ENCODE data around the gene LTBP2.

Gene LTBP2

GRCh38 chr14:74571441-74571841 lies 40.6 kb downstream of the LTBP2 start:
- no peak for DNase-seq (ENCODE audit: low read depth)

GRCh38 chr14:74570696-74571095 lies 41.3 kb downstream of the LTBP2 start:
- no peak for DNase-seq (ENCODE audit: low read depth)

GRCh38 chr14:74569806-74570591 lies 42.0 kb downstream of the LTBP2 start:
- no peak for DNase-seq (ENCODE audit: low read depth)

GRCh38 chr14:74569387-74569786 lies 42.6 kb downstream of the LTBP2 start:
- no peak for DNase-seq (ENCODE audit: low read depth)

- no peak for DNase-seq (ENCODE audit: low read depth)
These were observed 43.1 kb downstream of the LTBP2 start for GRCh38 chr14:74568911-74569310.

DNA sequence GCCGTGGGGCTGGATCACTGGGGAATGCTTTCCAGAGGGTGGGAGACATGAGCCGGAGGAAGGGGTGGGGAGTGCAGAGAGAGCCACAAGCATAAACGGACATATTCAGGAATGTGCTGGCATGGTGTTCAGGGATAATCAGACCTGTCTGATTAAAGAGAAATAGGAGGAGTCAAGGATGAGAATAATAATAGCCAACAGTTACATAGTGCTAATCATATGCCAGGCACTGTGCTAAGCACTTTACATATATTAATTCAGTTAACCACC lies 43.7 kb downstream of the LTBP2 start:
- DNase-seq (ENCODE audit: low read depth), result no peak

DNA sequence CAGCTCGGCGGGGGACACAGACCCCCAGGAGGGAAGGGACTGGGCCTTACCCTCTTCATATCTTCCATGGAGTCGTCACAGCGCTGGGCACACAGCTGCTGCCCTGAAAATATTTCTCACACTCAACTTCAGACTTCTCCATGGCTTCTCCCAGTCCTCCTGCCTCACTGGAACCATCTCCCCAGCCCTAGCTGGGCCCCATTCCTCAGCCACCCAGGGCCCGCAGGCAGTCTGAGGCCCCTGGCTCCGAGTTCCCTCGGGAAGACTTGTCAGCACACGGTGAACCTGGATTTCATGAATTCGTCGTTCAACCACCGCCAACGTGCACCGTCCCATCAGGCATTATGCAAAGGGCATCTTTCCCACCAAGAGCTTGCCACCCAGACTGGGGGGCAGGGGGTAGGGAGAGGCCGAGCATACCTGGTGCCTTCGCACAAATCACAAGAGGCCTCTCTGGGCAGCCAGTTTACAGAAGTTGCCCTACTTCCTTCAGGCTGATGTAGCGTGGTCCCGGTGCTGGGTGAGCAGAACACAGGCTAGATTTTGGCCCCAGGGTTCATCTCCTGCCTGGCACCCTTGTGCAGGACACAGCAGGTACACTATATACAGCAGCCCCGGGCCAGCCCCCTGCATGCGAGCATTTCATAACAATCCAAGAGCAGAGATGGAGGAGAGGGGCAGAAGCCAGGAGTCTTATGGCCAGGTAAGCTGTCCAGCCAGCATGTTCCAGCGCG lies 44.2 kb downstream of the LTBP2 start:
- DNase-seq (ENCODE audit: low read depth), result no peak

- DNase-seq (ENCODE audit: low read depth), result no peak
These were observed 44.8 kb downstream of the LTBP2 start for GRCh38 chr14:74567219-74567618.

DNA sequence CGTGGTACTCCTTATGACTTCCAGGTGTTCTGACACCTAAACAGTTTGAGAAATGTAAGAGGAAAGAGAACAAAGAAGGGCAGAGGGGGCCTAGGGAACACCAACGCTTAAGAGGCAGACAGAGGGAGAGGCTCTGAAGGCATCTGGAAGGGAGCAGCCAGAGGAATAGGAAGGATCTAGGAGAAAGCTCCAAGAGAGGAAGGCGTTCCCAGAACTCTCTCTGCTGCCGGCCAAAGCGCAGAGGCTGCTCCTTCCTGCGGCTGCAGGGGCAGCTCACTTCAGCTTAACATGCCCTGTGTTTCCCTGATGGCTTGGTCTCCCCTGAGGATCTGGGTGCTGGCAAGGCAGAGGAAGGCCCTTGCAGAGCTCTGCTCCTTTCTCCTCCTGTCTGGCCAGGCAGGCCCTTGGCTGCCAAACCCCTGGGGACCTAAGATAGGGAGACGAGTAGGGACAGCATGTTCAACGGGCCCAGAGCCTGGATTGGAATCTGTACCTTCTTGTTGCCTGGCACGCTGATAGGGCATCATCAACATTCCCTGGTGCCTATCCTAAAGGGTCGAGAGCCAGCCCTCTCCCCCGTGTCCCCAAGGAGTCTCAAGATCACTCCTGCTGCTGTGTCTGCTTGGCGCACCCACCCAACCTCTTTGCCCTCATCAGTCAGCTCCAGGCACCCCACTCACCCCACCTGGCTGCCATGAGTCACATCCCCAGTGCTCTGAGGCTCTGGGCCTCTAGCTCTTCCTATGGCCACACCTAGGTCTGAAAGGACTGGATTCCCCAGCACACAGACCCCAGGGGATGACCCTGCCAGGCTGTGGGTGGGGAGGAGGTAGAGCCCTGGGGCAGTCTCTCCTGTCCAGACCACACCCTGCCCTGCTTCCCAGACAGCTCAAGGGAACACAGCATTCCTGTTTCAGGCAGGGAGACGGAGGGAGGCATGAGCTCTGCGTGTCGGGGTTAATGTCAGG lies 45.6 kb downstream of the LTBP2 start:
- no peak for DNase-seq (ENCODE audit: low read depth)

DNA sequence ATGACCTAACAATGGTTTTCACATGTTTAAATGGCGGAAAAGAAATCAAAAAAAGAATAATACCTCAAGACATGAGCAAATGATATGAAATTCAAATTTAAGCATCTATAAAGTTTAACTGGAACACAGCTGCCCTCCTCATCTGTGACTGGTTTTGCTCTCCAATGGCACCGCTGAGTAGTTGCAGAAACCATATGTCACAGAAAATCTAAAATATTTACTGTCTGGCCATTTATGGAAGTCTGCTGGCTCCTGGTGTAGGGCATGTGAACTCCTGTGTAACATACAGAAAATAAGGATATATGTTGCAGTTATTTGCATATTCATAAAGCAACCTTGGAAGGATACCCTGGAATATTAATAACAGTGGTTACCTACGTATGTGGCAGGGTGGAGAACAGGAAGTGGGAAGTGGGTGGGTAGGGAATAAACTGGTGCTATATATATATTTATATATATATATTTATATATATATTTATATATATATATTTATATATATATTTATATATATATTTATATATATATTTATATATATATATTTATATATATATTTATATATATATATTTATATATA lies 48.4 kb downstream of the LTBP2 start:
- no peak for DNase-seq (ENCODE audit: low read depth)

DNA sequence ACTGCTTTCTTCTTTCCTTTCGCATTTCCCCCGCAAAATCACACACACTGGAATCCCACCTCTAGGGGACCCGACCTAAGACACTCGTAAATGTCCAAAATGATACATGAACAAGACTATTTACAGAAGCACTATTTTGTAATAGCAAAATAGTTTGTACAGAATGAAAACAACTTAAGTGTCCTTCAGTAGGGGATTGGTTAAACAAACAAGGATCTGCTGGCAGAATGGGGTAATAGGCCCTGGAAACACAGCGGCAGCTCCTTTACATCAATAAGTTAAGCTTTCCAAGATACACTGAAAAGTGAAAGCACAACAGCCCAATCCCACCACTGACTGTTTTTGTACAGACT lies 48.8 kb downstream of the LTBP2 start:
- DNase-seq (ENCODE audit: low read depth), result no peak

GRCh38 chr14:74562515-74563232 lies 49.4 kb downstream of the LTBP2 start:
- DNase-seq (ENCODE audit: low read depth), result no peak

GRCh38 chr14:74558655-74559054 lies 53.4 kb downstream of the LTBP2 start:
- no peak for DNase-seq (ENCODE audit: low read depth)

- DNase-seq (ENCODE audit: low read depth), result no peak
These were observed 54.3 kb downstream of the LTBP2 start for GRCh38 chr14:74557691-74558090.

- DNase-seq (ENCODE audit: low read depth), result no peak
These were observed 56.5 kb downstream of the LTBP2 start for GRCh38 chr14:74555476-74556050.

GRCh38 chr14:74554742-74555362 lies 57.2 kb downstream of the LTBP2 start:
- DNase-seq (ENCODE audit: low read depth), result no peak

GRCh38 chr14:74552623-74553022 lies 59.4 kb downstream of the LTBP2 start:
- DNase-seq (ENCODE audit: low read depth), result no peak

DNA sequence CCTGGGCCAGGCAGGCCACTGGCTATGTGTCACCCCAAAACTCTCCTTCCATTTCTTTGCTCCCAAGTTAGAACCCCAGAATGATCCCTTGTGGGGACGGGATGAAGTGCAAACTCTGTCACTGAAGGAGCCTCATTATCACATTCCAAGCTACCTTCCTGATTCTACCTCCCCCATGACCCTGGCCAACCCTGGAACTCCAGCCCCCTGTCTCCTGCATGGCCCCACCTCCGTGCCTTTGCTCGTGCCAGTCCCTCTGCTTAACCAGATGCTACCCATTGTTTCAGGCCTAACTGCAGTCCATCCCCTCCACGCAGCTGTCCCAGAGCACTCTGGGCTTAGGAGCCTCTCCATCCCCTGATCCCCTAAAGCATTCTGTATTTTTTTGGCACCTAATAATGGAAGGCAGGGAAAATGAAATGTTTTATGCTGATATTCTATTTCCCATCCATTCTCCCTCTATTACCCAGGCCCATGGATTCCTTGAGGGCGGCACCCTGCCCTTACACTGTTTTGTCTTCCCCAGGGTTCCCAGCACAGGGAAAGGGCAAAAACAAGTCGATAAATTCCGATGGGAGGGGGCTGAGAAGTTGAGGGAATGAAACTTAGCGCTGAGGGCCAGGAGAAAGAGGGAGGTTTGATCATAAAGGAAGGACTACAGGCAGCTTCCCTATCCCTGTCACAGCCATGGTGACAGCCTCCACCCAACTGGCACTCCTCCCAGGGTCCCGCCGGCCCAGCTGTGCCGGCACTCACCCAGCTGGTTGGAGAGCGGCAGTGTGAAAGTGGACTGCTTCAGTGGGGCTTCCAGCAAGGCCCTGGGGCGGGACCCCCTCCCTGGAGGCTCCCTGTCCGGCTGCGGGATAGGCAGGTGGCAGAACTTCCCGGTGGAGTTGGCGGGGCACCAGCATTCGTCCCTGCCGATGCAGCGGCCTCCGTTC lies 60.3 kb downstream of the LTBP2 start:
- DNase-seq (ENCODE audit: low read depth), result no peak

DNA sequence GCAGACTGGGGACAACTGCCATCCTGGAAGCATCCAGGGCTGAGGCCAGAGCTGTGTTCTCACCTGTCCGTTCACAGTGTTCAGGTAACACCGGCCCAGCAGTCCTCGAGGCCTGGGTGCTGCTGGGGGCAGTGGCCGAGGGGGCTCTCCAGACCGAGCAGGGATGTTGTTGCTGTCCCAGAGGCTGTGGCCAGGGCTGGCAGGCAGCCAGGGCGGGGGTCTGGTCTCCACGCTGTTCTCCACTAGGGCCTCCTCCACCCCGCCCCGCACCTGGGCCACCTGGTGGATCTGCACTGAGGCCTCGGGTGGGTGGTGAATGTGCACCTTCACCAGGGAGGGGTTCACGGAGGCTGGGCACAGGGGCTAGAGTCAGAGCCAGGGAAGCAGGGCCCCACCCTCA lies 61.0 kb downstream of the LTBP2 start:
- no peak for DNase-seq (ENCODE audit: low read depth)

DNA sequence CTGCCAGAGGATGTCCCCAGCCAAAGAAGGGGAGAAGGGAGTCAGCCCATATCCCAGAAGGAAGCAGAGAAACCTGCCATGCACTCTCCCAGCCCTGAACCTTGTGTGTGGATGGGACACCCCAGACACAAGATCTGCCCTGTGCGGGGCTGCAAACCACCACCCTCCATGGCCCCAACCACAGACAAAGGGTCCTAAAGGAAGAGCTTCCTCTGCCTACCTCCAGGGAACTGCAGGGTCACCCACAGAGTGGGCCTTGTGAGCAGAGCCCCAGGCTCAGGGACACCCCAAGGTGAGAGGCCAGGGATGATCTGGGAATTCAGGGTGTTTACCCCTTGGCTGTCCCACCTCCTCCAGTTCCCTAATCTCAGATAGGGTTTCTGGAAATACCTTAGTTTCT lies 62.0 kb downstream of the LTBP2 start:
- DNase-seq (ENCODE audit: low read depth), result no peak
